Activated T-cell treated with anti-CD3 and anti-CD28 coated beads for 24 hours (primary cell): ENCODE results near the gene PNPLA7.
"Not testable (repeated sequence)": the region's sequence is repeated elsewhere in the genome, so short reads cannot be mapped to it uniquely, and the experiment has no call there.

Source experiments
- DNase-seq: peaks from one replicate; pipeline ENCODE4 v3.0.0-alpha.2; 2020; ENCODE audit warnings: low read depth

PNPLA7 gene

GRCh38 chr9:137513801-137514570 is 36.2 kb downstream of the PNPLA7 start:
- DNase-seq = not testable (repeated sequence)

DNA sequence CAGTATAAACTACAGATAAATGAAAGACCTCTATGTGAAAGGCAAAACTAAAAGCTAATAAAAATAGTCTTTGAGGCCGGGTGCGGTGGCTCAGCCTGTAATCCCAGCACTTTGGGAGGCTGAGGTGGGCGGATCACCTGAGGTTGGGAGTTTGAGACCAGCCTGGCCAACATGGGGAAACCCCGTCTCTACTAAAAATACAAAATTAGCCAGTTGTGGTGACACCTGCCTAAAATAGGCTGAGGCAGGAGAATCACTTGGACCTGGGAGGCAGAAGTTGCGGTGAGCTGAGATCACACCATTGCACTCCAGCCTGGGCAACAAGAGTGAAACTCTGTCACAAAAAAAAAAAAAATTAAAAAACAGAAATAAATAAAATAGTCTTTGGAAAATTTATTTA is 37.1 kb downstream of the PNPLA7 start:
- DNase-seq = not testable (repeated sequence)

DNA sequence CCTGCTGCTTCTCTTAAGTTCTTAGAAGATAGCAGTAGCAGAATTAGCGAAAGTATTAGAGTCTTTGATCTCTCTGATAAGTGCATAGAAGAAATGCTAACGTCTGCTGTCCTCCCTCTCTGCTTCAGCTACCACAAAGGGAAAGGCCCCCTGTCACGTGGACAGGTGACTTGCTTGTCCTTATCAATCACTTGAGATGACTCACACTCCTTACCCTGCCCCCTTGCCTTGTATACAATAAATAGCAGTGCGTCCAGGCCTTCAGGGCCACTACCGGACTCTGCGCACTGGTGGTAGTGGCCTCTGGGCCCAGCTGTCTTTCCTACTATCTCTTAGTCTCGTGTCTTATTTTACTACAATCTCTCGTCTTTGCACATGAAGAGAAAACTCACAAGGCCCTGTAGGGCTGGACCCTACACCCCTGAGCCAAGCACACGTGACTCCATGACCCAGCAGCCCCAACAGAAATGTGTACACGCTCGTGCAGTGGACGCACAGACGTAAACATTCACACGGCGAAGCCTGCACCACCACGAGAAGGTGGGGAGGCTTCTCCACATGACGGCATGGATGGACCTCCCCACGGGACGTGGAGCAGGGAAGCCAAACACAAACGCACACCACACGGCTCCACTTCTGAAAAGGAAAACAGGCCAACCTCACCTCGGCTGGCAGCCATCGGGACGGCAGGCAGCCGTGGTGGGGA is 38.3 kb downstream of the PNPLA7 start:
- DNase-seq = no peak

DNA sequence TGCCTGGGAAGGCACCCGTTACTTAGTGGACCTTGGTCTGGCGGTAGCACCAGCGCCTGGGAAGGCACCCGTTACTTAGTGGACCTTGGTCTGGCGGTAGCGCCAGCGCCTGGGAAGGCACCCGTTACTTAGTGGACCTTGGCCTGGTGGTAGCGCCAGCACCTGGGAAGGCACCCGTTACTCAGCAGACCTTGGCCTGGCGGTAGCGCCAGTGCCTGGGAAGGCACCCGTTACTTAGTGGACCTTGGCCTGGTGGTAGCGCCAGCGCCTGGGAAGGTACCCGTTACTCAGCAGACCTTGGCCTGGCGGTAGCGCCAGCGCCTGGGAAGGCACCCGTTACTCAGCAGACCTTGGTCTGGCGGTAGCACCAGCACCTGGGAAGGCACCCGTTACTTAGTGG is 39.1 kb downstream of the PNPLA7 start:
- DNase-seq = not testable (repeated sequence)

GRCh38 chr9:137509198-137509597 is 41.0 kb downstream of the PNPLA7 start:
- no peak for DNase-seq

- DNase-seq = no peak
Observed at GRCh38 chr9:137506702-137507171, 43.5 kb downstream of the PNPLA7 start.

- DNase-seq = no peak
Observed at GRCh38 chr9:137506274-137506673, 43.9 kb downstream of the PNPLA7 start.

GRCh38 chr9:137505421-137506140 is 44.6 kb downstream of the PNPLA7 start:
- no peak for DNase-seq

DNA sequence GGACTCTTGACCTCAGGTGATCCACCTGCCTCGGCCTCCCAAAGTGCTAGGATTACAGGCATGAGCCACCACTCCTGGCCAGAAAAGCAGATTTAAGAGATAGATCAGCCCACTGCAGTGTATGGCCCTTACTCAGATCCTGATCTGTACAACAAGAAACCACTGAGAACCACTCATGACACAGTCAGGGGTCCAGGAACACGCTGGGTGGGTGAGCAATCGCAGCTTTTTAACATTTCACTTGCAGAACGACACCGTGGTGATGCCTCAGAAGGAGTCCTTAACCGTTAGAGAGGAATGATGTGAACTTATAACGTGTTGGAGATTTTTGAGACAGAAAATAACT is 45.8 kb downstream of the PNPLA7 start:
- no peak for DNase-seq

DNA sequence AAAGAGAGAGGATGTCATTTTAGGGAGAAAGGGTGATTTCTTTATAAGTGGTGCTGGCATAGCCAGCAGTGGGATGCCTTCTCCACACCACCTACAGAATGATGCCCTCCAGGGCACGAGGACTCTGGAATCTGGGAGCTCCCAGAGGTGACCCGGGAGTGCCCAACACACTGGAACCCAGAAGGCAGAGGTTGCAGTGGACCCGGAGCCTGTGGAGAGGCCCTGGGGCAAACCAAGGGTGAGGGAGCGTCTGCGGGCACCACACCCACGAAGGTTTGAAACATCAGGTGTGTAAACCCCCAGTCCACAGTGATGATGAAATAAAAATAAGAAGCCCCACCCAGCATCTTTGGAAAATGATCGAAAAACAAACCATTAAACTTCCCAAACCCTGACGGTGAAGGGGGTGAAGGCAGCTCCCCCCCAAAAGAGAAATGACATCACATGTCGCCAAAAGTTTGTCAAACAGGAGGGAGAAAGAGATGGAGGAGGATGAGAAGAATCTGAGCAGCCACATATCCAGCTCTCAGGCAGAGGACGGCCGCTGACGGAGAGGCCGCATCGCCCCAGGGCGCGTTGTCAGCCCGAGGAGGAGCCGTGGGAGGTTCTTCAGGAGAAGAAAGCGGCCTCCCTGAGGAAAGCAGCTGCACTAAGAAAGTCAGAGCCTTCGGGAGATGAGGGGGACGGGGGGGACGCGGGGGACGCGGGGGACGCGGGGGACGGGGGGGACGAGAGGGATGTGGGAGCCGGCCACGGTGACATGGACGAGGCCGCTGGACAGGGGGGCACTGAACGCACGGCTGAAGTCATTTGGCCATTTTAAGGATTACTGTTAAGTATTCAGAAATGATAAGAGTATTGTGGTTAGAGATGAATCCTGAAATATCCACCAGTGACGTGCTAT is 47.9 kb downstream of the PNPLA7 start:
- DNase-seq = no peak

DNA sequence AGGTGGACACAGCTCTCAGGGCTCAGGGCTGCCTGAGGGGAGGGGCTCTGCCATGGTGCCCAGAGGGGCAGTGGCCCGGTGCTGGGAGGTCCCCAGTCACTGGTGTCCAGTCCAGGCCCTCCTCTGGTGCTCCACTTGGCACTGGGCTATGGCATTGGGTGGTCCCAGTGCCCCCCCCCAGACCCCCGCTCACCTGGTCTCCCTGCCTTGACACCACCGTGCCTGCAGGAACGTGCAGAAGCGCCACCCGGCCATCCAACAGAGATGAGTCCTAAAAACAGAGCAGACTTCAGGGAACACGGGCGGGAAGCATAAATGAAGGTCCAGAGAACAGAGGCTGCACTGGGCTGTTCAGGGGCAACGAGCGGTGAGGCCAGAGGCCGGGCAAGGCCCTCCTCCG is 48.7 kb downstream of the PNPLA7 start:
- DNase-seq = no peak

DNA sequence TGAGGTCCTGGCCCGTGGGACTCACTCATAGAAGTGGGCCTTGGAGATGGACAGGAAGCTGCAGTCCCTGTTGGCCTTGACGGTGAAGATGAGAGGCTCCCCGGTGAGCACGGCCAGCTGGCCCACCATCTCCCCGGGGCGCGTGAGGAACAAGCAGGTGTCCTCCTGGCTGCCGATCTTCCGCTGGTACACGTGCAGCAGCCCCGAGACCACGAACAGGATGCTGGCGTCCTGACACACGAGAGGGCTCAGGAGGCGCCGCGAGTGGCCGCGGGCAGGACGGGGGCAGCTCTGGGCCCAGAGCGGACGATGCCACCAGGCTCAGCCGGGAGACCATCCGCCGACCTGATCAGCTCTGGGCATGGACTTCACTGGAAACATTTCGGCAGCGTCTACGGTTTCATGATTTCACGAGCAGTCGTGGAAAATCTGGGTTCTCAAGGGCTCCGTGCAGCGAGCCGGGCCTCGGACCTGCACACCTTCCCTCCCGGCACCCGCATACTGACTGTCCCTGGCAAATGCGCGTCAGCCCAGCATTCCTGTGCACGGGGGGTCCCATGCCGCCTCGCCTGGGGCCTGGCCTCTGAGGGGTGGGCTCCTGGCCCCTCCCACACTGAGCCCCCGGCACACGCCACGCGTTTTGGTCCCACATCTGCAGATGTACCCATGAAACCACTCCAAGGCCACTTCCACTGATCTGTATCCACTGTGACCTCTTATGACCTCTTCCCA is 49.4 kb downstream of the PNPLA7 start:
- DNase-seq = no peak

GRCh38 chr9:137499858-137500661 is 50.1 kb downstream of the PNPLA7 start:
- no peak for DNase-seq

DNA sequence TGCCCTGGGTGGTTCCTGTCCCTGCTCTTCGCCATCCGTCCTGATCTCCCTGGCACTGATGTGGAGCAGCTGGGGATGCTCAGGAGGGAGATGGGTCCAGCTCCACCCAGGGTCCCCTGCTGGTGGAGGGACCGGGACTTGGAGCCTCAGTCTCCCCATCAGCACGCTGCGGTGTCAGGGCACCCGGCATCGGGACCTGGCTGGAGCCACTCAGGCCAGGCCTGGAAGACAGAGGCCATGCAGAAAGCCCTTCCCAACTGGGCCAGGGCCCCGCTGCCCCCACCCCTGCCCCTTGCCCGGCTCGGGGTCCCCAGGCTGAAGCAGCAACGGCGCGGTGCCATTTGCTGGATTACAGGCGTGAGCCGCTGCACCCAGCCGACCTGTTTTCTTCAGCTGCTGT is 50.8 kb downstream of the PNPLA7 start:
- DNase-seq = no peak

DNA sequence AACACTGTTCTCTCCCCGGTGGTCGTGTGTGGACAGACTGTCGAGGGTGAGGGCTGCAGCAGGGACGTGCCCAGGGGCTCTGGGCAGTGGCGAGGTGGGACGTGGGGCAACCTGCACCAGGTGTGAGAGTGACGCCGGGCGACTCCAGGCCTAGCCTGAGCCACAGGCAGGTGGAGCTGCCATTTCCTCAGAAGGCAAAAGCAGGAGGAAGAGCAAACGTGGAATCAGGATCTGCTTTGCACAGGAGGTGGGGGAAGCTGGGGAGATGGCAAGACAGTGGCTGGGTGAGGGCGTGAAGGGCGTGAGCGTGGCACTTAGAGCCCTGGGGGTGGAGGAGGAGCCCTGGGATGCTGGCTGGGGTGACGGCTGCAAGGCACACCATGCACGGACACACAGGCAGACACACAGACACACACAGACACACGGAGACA is 51.5 kb downstream of the PNPLA7 start:
- DNase-seq = no peak

DNA sequence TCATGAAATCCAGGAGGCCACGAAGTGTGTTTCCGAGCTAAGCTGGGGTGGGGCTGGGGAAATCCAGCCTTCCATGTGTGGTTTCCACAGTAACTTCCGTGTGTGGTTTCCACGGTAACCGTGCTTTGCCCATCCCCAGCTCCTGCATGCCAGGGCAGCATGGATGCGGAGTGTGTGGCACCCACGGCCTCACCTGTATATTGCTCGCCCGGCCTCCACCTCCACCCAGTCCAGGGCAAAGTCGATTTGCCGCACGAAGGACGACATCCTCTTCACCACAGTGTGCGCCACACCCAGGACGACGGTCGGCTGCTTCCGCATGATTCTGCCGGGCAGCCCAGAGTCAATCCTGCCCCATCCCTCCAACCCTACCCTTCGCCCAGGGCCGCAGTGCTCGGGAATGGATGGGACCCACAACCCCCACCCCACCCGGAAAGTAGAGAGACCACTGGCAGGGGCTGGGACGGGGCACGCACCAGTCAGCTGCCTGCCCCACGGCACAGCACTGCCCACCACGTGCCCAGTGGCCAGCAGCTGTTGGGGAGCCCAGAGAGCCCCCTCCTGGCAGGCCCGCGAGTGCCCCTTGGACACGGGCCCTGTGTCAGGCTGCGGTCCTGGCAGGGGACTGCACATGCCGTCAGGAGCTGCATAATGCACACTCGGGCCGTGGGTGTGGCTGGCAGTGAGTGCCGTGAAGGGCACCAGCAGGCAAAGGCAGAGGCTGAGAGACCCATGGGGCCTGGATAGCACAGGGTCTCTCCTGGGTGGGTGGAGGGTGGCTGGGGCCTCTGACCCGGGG is 52.1 kb downstream of the PNPLA7 start:
- no peak for DNase-seq

GRCh38 chr9:137496601-137497375 is 53.4 kb downstream of the PNPLA7 start:
- DNase-seq = no peak

- no peak for DNase-seq
Observed at GRCh38 chr9:137494550-137495351, 55.5 kb downstream of the PNPLA7 start.
